KMS-11 (cell line): ENCODE results near the gene TRRAP.

ENCODE experiments used
- H2AFZ ChIP-seq: fragments of 200-600 bp; sonication (generic); 2 replicates; pipeline ENCODE4 v1.6.1; 2016; ENCODE audit warnings: antibody characterized with exemption, mixed run types, low read depth
- H3K27ac ChIP-seq: fragments of 200-600 bp; sonication (generic); 2 replicates; pipeline ENCODE4 v1.6.1; 2016; ENCODE audit warnings: mild to moderate bottlenecking, mixed run types
- H3K27me3 ChIP-seq: fragments of 200-600 bp; sonication (generic); 2 replicates; pipeline ENCODE4 v1.6.1; 2017; ENCODE audit warnings: mild to moderate bottlenecking, low read depth, mixed run types, moderate library complexity; ENCODE audit not compliant: insufficient read depth
- H3K36me3 ChIP-seq: fragments of 200-600 bp; sonication (generic); 2 replicates; pipeline ENCODE4 v1.6.1; 2017; ENCODE audit warnings: mild to moderate bottlenecking, mixed run types; ENCODE audit not compliant: insufficient read depth
- H3K4me1 ChIP-seq: fragments of 200-600 bp; sonication (generic); 2 replicates; pipeline ENCODE4 v1.6.1; 2016; ENCODE audit warnings: mild to moderate bottlenecking, low read depth, mixed run types; ENCODE audit not compliant: poor library complexity, severe bottlenecking
- H3K4me2 ChIP-seq: fragments of 200-600 bp; sonication (generic); 2 replicates; pipeline ENCODE4 v1.7.0; 2016; ENCODE audit warnings: mild to moderate bottlenecking, mixed run types
- H3K4me3 ChIP-seq: fragments of 200-600 bp; sonication (generic); IDR thresholded peaks from 2 replicates; pipeline ENCODE4 v1.6.1; 2017; ENCODE audit warnings: low read depth, low read length, mixed read lengths; ENCODE audit not compliant: insufficient read depth
- H3K79me2 ChIP-seq: fragments of 200-600 bp; sonication (generic); 2 replicates; pipeline ENCODE4 v1.6.1; 2016; ENCODE audit warnings: low read depth, mixed run types; ENCODE audit not compliant: insufficient read depth
- H3K9ac ChIP-seq: fragments of 200-600 bp; sonication (generic); 2 replicates; pipeline ENCODE4 v1.6.1; 2016; ENCODE audit warnings: mild to moderate bottlenecking, mixed run types
- H4K20me1 ChIP-seq: fragments of 200-600 bp; sonication (generic); 2 replicates; pipeline ENCODE4 v1.6.1; 2016; ENCODE audit warnings: mild to moderate bottlenecking, mixed run types; ENCODE audit not compliant: insufficient read depth
- TF ChIP-seq, protein P1 (sequence below): fragments of 200-600 bp; sonication (generic); conservative IDR thresholded peaks from 2 replicates; pipeline ENCODE4 v1.6.1; 2017; ENCODE audit warnings: low read depth, mild to moderate bottlenecking, antibody characterized with exemption, low read length, moderate library complexity, mixed read lengths

TRRAP gene

DNA sequence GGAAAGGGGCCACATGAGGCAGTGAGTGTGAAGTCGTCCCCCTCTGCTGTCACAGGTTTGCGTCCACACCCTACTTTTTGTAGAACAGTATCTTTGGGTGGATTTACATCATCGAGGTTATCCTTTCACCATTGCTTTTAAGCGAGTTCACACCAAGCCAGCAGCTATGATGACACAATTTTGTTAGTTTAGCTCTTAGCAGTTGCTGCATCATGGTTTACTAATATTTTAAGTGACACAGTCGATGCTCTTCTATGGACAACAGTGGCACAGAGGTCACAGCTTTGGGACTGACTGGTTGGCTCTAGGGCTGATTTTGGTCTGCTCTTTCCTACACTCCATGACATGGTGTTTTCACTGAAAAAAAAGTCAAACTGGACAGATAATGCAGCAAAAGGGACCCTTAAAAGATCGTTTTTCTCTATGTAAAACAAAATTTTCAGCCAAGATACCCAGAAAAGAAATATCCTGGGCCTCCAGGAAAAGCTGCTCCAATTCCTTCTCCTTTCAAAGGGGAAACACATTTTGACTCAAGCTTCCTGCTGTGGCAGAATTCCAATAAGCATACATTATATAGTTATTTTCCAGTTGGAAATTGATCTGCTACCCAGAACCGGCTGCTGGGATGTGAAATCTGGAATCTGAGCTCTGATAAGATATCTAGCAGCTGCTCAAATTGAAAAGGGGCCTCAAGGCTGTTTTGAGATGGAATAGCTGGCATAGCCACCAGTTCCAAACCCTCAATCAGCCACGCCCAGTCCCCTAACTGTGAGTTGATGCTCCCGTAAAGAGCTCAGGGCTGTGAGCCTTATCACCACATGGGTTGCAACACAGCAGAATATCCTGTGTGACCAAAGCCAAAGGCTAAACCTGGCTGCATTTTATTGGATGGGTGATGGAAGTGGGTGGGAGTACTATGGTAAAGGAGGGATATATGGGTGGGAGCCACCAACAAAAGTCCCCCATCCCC, 151.4 kb downstream of the TRRAP start:
- no peak overlapping the region for H3K27ac ChIP-seq
- no peaks in the 10 kb centered on the region for H3K4me1 ChIP-seq
- no peak overlapping the region for H2AFZ ChIP-seq
- no peak overlapping the region for H3K9ac ChIP-seq
- no peak overlapping the region for H3K4me2 ChIP-seq
- TF ChIP-seq, protein P1, sequence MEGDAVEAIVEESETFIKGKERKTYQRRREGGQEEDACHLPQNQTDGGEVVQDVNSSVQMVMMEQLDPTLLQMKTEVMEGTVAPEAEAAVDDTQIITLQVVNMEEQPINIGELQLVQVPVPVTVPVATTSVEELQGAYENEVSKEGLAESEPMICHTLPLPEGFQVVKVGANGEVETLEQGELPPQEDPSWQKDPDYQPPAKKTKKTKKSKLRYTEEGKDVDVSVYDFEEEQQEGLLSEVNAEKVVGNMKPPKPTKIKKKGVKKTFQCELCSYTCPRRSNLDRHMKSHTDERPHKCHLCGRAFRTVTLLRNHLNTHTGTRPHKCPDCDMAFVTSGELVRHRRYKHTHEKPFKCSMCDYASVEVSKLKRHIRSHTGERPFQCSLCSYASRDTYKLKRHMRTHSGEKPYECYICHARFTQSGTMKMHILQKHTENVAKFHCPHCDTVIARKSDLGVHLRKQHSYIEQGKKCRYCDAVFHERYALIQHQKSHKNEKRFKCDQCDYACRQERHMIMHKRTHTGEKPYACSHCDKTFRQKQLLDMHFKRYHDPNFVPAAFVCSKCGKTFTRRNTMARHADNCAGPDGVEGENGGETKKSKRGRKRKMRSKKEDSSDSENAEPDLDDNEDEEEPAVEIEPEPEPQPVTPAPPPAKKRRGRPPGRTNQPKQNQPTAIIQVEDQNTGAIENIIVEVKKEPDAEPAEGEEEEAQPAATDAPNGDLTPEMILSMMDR = no peak
- no peaks in the 10 kb centered on the region for H4K20me1 ChIP-seq
- no peaks in the 10 kb centered on the region for H3K27me3 ChIP-seq
- no peak overlapping the region for H3K4me3 ChIP-seq
- H3K36me3 ChIP-seq = peaks cover 12% of the 10 kb centered on the region; the same call in 1 of the 2 replicates
- no peaks in the 10 kb centered on the region for H3K79me2 ChIP-seq

DNA sequence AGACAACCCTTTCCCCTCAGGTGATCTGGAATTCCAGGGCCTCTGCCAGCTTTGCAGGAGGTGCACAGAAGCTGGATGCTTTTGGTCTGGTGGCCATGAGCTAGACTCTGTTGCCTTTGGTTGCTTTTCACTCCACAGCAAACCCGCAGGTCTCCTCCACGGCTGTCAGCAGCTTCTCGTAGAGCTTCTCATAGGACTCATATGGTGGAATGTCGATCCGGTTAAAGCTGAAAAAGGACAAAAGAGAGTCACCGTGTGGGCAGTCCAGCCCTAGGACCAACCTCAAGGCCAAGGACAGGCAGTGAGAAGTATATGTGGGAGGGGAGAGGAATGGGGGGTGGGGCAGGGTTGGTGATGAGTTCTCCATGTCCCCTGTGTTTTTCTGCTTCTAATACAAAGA, 152.1 kb downstream of the TRRAP start:
- Histone ChIP-seq H3K36me3 (peaks cover 12% of the 10 kb centered on the region; the same call in 1 of the 2 replicates), H4K20me1 (no peaks in the 10 kb centered on the region), H3K79me2 (no peaks in the 10 kb centered on the region), H3K4me1 (no peaks in the 10 kb centered on the region), H3K4me2 (no peak overlapping the region), H3K27me3 (no peaks in the 10 kb centered on the region), H3K27ac (no peak overlapping the region), H2AFZ (no peak overlapping the region), H3K9ac (no peak overlapping the region), H3K4me3 (no peak overlapping the region)
- TF ChIP-seq, protein P1 = no peak

DNA sequence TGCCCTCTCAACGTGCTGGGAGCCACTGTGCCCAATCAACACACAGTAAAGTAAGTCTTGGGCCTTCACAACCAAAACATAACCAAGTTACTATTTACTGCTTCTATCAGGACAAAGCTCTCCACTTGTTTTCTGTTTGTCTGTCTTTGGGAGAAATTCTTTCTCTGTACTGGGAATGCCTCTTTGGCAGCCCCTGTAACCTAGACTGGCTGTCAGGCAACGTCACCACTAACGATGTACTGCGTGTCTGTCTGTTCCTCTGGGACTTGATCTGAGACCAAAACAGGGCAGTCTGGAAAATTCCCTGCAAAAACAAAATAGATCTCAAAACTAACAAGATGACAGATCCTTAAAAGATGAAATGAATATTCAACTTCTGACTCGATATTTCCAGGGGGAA, 152.6 kb downstream of the TRRAP start:
- Histone ChIP-seq H3K4me2 (no peak overlapping the region), H3K27me3 (no peaks in the 10 kb centered on the region), H3K27ac (no peak overlapping the region), H3K9ac (no peak overlapping the region), H3K4me1 (no peaks in the 10 kb centered on the region), H2AFZ (no peak overlapping the region), H3K79me2 (no peaks in the 10 kb centered on the region), H3K4me3 (no peak overlapping the region), H3K36me3 (peaks cover 16% of the 10 kb centered on the region; the same call in 1 of the 2 replicates), H4K20me1 (no peaks in the 10 kb centered on the region)
- TF ChIP-seq, protein P1 = no peak

DNA sequence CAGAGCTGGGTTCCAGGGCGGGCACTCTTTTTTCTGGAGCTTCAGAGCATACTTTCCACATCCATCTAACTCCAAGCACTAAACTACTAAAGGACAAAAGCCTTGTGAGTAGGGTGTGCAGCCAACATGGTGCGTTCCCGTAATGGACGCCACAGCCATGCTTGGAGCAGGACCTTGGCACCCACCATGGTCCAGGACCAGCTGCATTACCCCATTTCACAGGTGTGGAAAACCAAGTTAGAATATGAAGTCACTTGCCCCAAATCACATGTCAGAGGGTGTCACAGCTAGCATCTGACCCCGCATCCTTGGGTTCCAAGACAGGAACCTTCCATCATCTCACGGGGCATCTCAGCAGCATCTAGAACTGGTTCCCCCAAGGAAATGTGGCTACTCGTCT, 153.2 kb downstream of the TRRAP start:
- Histone ChIP-seq H3K27me3 (no peaks in the 10 kb centered on the region), H3K4me2 (no peak overlapping the region), H3K36me3 (peaks cover 18% of the 10 kb centered on the region; the same call in 1 of the 2 replicates), H3K4me1 (no peaks in the 10 kb centered on the region), H2AFZ (no peak overlapping the region), H3K27ac (no peak overlapping the region), H3K79me2 (no peaks in the 10 kb centered on the region), H3K4me3 (no peak overlapping the region), H4K20me1 (no peaks in the 10 kb centered on the region), H3K9ac (no peak overlapping the region)
- TF ChIP-seq, protein P1 = no peak
